Activated CD4-positive, alpha-beta T cell treated with anti-CD3 and anti-CD28 coated beads for 36 hours (primary cell): ENCODE measurements around the gene LONRF3. TPM values are rescaled to one million over a fixed set of nuclear protein-coding genes. Genes with fewer than 3 reads are reported as not detected.

ENCODE experiments used
- ATAC-seq: fragments of 200-7000 bp; cut with Tn5 transposase; one replicate; pipeline ENCODE4 v1.10.0; 2021; ENCODE audit warnings: mild to moderate bottlenecking, moderate library complexity
- CTCF ChIA-PET: fragments of 350-600 bp; sonication (Branson Sonifier 250); formaldehyde crosslinking; loops from one replicate; lab custom pipeline; 2021; ENCODE audit warnings: antibody characterized with exemption; lab: Charles Lee
- POLR2A ChIA-PET: fragments of 350-600 bp; sonication (Branson Sonifier 250); formaldehyde crosslinking; loops from one replicate; lab custom pipeline; 2021; ENCODE audit warnings: antibody characterized with exemption, inconsistent platforms; lab: Charles Lee
- DNase-seq: peaks from one replicate; pipeline ENCODE4 v3.0.0-alpha.2; 2020
- H3K27ac Mint-ChIP-seq: one replicate; pipeline ENCODE4 v1.8.0; 2021; ENCODE audit warnings: mixed read lengths
- H3K27me3 Mint-ChIP-seq: one replicate; pipeline ENCODE4 v1.8.0; 2021; ENCODE audit warnings: mixed read lengths
- H3K36me3 Mint-ChIP-seq: one replicate; pipeline ENCODE4 v1.8.0; 2021; ENCODE audit warnings: low read depth, mixed read lengths
- H3K4me1 Mint-ChIP-seq: one replicate; pipeline ENCODE4 v1.8.0; 2021; ENCODE audit warnings: mixed read lengths
- H3K4me3 Mint-ChIP-seq: one replicate; pipeline ENCODE4 v1.8.0; 2021; ENCODE audit warnings: mild to moderate bottlenecking, moderate library complexity, mixed read lengths
- H3K9me3 Mint-ChIP-seq: one replicate; pipeline ENCODE4 v1.8.0; 2021; ENCODE audit warnings: low read depth, mixed read lengths
- intact Hi-C, 2 experiments: fragments of 100-400 bp; cut with DNase I in 1 of 2; cut with micrococcal nuclease in 1 of 2; formaldehyde crosslinking; loops; one replicate each; pipeline versions ENCODE4 v1.14.2 to v1.15.1; 2022 to 2024; cut with DNase I, micrococcal nuclease
- total RNA-seq, 2 experiments: library from RNA; stranded (reverse); gene quantifications; one replicate each; pipeline ENCODE4 v1.2.3, GENCODE V29; 2021

Gene LONRF3
- 1 to 10 TPM; 1.7 to 1.9 TPM for total RNA-seq

- Mint-ChIP-seq H3K27me3 (peaks cover 12% of the 10 kb centered on the region), H3K4me3 (peak within 1 kb of the TSS; percentile 85), H3K9me3 (no peaks in the 10 kb centered on the region), H3K36me3 (no peaks in the 10 kb centered on the region), H3K27ac (peak within 1 kb of the TSS; percentile 93), H3K4me1 (peaks cover 8% of the 10 kb centered on the region)
- intact Hi-C loops = loop anchor here in 1 of 2 experiments (10.0 kb wide), 3 partner anchors 261 to 629 kb away; partner anchors contain the start of genes PGRMC1, SLC25A5 and WDR44
- ATAC-seq (peak; percentile 47), DNase-seq (peak; percentile 70)
- POLR2A ChIA-PET = interaction anchor here (0.6 to 1.2 kb wide), 2 partner anchors 220 to 817 kb away, joined by 3 to 5 read pairs; partner anchors contain the start of gene RPL39
- CTCF ChIA-PET = interaction anchor here (0.6 kb wide), 1 partner anchor 30 kb away, joined by 3 read pairs; no protein-coding TSS in a partner anchor
Measured at GRCh38 chrX:118974088-118974907, at the start of gene LONRF3. Gene LONRF3 (plus strand): TSS chrX:118974618. CDS start chrX:118974781, 163 bp downstream.

- ChIA-PET POLR2A (no interaction called here), CTCF (no interaction called here)
- no peaks in the 10 kb centered on the region for H3K27me3 Mint-ChIP-seq
- intact Hi-C loops = no loop called here
- no peak for ATAC-seq
- no peaks in the 10 kb centered on the region for H3K36me3 Mint-ChIP-seq
- no peak overlapping the region for H3K27ac Mint-ChIP-seq
- DNase-seq = no peak
- H3K9me3 Mint-ChIP-seq = no peaks in the 10 kb centered on the region
- H3K4me1 Mint-ChIP-seq = no peaks in the 10 kb centered on the region
- H3K4me3 Mint-ChIP-seq = no peak overlapping the region
Measured at GRCh38 chrX:118928151-118928550, 46.3 kb upstream of the LONRF3 start.

DNA sequence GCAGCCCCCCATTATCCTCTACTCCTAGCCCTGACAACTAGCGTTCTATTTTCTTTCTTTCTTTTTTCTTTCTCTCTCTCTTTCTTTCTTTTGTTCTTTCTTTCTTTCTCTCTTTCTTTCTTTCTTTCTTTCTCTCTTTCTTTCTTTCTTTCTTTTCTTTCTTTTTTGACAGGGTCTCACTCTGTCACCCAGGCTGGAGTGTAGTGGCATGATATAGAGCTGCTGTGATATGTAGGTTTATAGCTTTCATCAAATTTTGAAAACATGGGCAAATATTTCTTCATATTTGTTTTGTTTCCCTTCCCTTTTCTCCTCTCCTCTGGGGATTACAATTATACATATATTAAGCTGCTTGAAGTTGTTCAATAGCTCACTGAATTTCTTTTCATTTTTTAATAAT is 39.1 kb upstream of the LONRF3 start:
- H3K4me1 Mint-ChIP-seq = no peaks in the 10 kb centered on the region
- ChIA-PET CTCF (no interaction called here), POLR2A (no interaction called here)
- no peak for DNase-seq
- intact Hi-C loops = no loop called here
- no peak for ATAC-seq
- H3K27me3 Mint-ChIP-seq = peaks cover 2% of the 10 kb centered on the region
- no peak overlapping the region for H3K27ac Mint-ChIP-seq
- H3K4me3 Mint-ChIP-seq = no peak overlapping the region
- no peaks in the 10 kb centered on the region for H3K36me3 Mint-ChIP-seq
- no peaks in the 10 kb centered on the region for H3K9me3 Mint-ChIP-seq

DNA sequence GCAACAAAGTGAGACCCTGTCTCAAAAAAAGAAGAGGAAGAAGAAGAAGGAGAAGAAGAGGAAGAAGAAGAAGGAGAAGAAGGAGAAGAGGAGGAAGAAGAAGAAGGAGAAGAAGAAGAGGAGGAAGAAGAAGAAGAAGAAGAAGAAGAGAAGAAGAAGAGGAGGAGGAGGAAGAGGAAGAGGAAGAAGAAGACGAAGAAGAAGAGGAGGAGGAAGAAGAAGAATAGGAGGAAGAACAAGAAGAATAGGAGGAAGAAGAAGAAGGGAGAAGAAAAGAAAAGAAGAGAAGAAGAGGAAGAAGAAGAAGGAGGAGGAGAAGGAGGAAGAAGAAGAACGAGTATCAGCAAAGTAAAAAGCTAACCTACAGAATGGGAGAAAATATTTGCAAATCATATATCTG is 33.3 kb upstream of the LONRF3 start:
- Mint-ChIP-seq H3K27me3 (peaks cover 2% of the 10 kb centered on the region), H3K27ac (no peak overlapping the region), H3K4me1 (no peaks in the 10 kb centered on the region), H3K36me3 (no peaks in the 10 kb centered on the region), H3K9me3 (no peaks in the 10 kb centered on the region), H3K4me3 (no peak overlapping the region)
- intact Hi-C loops = no loop called here
- ATAC-seq = no peak
- ChIA-PET CTCF (no interaction called here), POLR2A (no interaction called here)
- no peak for DNase-seq

- intact Hi-C loops = no loop called here
- Mint-ChIP-seq H3K27ac (no peak overlapping the region), H3K27me3 (peaks cover 2% of the 10 kb centered on the region), H3K4me1 (no peaks in the 10 kb centered on the region), H3K4me3 (no peak overlapping the region), H3K36me3 (no peaks in the 10 kb centered on the region), H3K9me3 (no peaks in the 10 kb centered on the region)
- ATAC-seq (no peak), DNase-seq (no peak)
- POLR2A ChIA-PET = no interaction called here
- CTCF ChIA-PET = no interaction called here
Measured at GRCh38 chrX:118943102-118943501, 31.3 kb upstream of the LONRF3 start.

- Mint-ChIP-seq H3K36me3 (no peaks in the 10 kb centered on the region), H3K4me1 (no peaks in the 10 kb centered on the region), H3K9me3 (no peaks in the 10 kb centered on the region), H3K27ac (no peak overlapping the region), H3K4me3 (no peak overlapping the region), H3K27me3 (no peaks in the 10 kb centered on the region)
- ChIA-PET POLR2A (no interaction called here), CTCF (interaction anchor here (0.8 kb wide), 1 partner anchor 315 kb away, joined by 3 read pairs; no protein-coding TSS in a partner anchor)
- no peak for ATAC-seq
- intact Hi-C loops = no loop called here
- no peak for DNase-seq
Measured at GRCh38 chrX:118945921-118946320, 28.5 kb upstream of the LONRF3 start.

GRCh38 chrX:118948270-118948669 is 26.1 kb upstream of the LONRF3 start:
- POLR2A ChIA-PET = no interaction called here
- Mint-ChIP-seq H3K27ac (no peak overlapping the region), H3K36me3 (no peaks in the 10 kb centered on the region), H3K4me1 (no peaks in the 10 kb centered on the region), H3K27me3 (no peaks in the 10 kb centered on the region), H3K9me3 (no peaks in the 10 kb centered on the region), H3K4me3 (no peak overlapping the region)
- CTCF ChIA-PET = no interaction called here
- DNase-seq = no peak
- intact Hi-C loops = no loop called here
- ATAC-seq = no peak

- Mint-ChIP-seq H3K27me3 (peaks cover 3% of the 10 kb centered on the region), H3K4me3 (no peak overlapping the region), H3K36me3 (no peaks in the 10 kb centered on the region), H3K4me1 (no peaks in the 10 kb centered on the region), H3K27ac (no peak overlapping the region), H3K9me3 (no peaks in the 10 kb centered on the region)
- ChIA-PET POLR2A (no interaction called here), CTCF (no interaction called here)
- DNase-seq (no peak), ATAC-seq (peak; percentile 36)
- intact Hi-C loops = no loop called here
Measured at GRCh38 chrX:118961866-118962560, 12.4 kb upstream of the LONRF3 start.

GRCh38 chrX:118963159-118963558 is 11.3 kb upstream of the LONRF3 start:
- intact Hi-C loops = no loop called here
- no peak for ATAC-seq
- Mint-ChIP-seq H3K4me1 (no peaks in the 10 kb centered on the region), H3K9me3 (no peaks in the 10 kb centered on the region), H3K36me3 (no peaks in the 10 kb centered on the region), H3K4me3 (no peak overlapping the region), H3K27ac (no peak overlapping the region), H3K27me3 (peaks cover 4% of the 10 kb centered on the region)
- ChIA-PET CTCF (no interaction called here), POLR2A (no interaction called here)
- no peak for DNase-seq

DNA sequence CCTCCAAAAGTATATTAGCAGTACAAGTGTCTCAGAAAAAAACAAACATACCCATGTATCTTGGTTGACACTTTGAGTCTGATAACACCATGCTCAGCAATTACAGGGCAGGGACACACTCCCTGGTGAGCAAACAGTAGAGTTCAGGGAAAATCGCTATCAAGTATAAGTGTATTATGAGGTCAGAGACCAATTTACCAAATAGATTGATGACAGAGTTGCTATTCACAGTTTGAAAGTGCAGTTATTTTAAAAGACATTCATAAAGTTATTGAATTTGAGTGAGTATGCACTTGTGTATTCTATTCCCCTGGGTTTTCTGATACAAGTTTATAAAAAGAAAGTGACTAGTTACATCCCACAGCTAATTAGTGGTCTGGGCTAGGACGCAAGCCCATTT is 10.2 kb upstream of the LONRF3 start:
- intact Hi-C loops = no loop called here
- POLR2A ChIA-PET = no interaction called here
- DNase-seq = no peak
- no peak for ATAC-seq
- no peaks in the 10 kb centered on the region for H3K4me1 Mint-ChIP-seq
- CTCF ChIA-PET = interaction anchor here (0.6 kb wide), 1 partner anchor 20 kb away, joined by 3 read pairs; no protein-coding TSS in a partner anchor
- H3K9me3 Mint-ChIP-seq = no peaks in the 10 kb centered on the region
- no peaks in the 10 kb centered on the region for H3K36me3 Mint-ChIP-seq
- H3K27ac Mint-ChIP-seq = no peak overlapping the region
- no peak overlapping the region for H3K4me3 Mint-ChIP-seq
- peaks cover 4% of the 10 kb centered on the region for H3K27me3 Mint-ChIP-seq

DNA sequence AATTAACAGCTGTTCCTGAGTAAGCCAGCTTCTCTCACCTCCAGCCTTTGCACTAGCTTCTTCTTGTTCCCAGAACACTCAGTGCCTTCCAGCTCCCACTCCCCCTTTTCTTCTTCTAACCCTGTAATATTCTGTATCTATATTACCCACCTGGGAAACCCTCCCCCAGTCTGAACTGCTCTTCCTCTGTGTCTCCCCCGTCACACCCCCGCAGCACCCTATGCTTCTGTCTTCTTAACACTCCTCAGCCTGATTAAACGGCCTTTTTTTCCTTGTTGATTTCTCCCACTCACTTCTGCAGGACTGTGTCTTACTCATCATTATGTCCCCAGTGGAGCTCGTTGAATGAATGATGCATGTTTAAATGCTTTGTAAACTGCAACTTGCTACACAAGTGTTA is 9.0 kb upstream of the LONRF3 start:
- intact Hi-C loops = no loop called here
- DNase-seq = no peak
- H3K27ac Mint-ChIP-seq = no peak overlapping the region
- no peak for ATAC-seq
- no peaks in the 10 kb centered on the region for H3K9me3 Mint-ChIP-seq
- no peaks in the 10 kb centered on the region for H3K36me3 Mint-ChIP-seq
- no peaks in the 10 kb centered on the region for H3K4me1 Mint-ChIP-seq
- H3K4me3 Mint-ChIP-seq = no peak overlapping the region
- POLR2A ChIA-PET = no interaction called here
- CTCF ChIA-PET = no interaction called here
- H3K27me3 Mint-ChIP-seq = peaks cover 6% of the 10 kb centered on the region

DNA sequence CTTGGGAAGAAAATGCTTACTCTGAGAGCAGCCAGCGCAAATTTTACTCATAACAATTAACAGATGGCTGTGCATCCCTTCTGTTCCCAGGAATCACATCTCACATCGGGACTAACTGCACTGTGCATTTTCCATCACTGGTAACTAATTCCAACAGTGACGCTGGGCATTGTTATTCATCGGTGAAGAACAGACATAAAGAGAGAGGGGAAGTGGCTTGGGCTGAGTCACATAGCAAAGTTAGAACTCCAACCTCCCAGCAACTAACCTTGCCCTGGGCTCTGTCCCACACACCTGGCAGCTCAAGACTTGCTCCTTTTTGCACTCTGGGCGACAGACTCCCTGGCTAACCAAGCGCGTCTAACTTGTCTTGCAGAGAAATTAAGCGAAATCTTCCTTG is 6.4 kb upstream of the LONRF3 start:
- no peaks in the 10 kb centered on the region for H3K36me3 Mint-ChIP-seq
- DNase-seq = no peak
- H3K27ac Mint-ChIP-seq = no peak overlapping the region
- H3K4me3 Mint-ChIP-seq = no peak overlapping the region
- POLR2A ChIA-PET = no interaction called here
- intact Hi-C loops = no loop called here
- H3K27me3 Mint-ChIP-seq = peaks cover 12% of the 10 kb centered on the region
- H3K9me3 Mint-ChIP-seq = no peaks in the 10 kb centered on the region
- no peak for ATAC-seq
- CTCF ChIA-PET = no interaction called here
- H3K4me1 Mint-ChIP-seq = no peaks in the 10 kb centered on the region
